Measurements from ENCODE around the gene MEG3. TPM values are rescaled to one million over a fixed set of nuclear protein-coding genes. Genes with fewer than 3 reads are reported as not detected.

Gene MEG3
- total RNA-seq, 1 experiment from 2014 or later, result 338 TPM

GRCh38 chr14:100856056-100856950 lies 30.4 kb downstream of the MEG3 start:
- H3K27ac Mint-ChIP-seq, result 0 out of 2 replicates have a peak overlapping the region, but pooled peaks have one; percentile 37
- no peaks in the 10 kb centered on the region for H3K9me3 Mint-ChIP-seq
- H3K4me1 Mint-ChIP-seq, result peaks cover 16% of the 10 kb centered on the region
- peaks cover 16% of the 10 kb centered on the region for H3K36me3 Mint-ChIP-seq
- no peak for ATAC-seq
- ChIA-PET POLR2A (interaction anchor here (1.3 kb wide), 1 partner anchor 9 kb away, joined by 4 read pairs; no protein-coding TSS in a partner anchor), CTCF (interaction anchor here (0.5 to 2.9 kb wide), 4 partner anchors 33 to 51 kb away, joined by 4 to 35 read pairs (median 5); no protein-coding TSS in a partner anchor)
- TF ChIP-seq ARID4B (CRISPR knock-in tag; IDR thresholded peaks at IDR 0.05; ENCODE audit: borderline replicate concordance) (no peak), ZNF219 (CRISPR knock-in tag; IDR thresholded peaks at IDR 0.05; ENCODE audit: borderline replicate concordance) (no peak), NFYB (CRISPR knock-in tag; conservative IDR thresholded peaks at IDR 0.05; ENCODE audit: low read depth) (no peak), ZNF232 (CRISPR knock-in tag; IDR thresholded peaks at IDR 0.05) (no peak), ZMAT4 (CRISPR knock-in tag; IDR thresholded peaks at IDR 0.05) (no peak), ELF4 (CRISPR knock-in tag; IDR thresholded peaks at IDR 0.05; ENCODE audit: low read depth) (no peak), USF2 (CRISPR knock-in tag; IDR thresholded peaks at IDR 0.05) (no peak), MAX (CRISPR knock-in tag; IDR thresholded peaks at IDR 0.05) (no peak), CREB1 (CRISPR knock-in tag; IDR thresholded peaks at IDR 0.05) (no peak), OVOL2 (CRISPR knock-in tag; IDR thresholded peaks at IDR 0.05; ENCODE audit: borderline replicate concordance) (no peak)
- no peak for DNase-seq (ENCODE audit: low spot score)
- no peak overlapping the region for H3K4me3 Mint-ChIP-seq
- H3K27me3 Mint-ChIP-seq (ENCODE audit: low read depth), result no peaks in the 10 kb centered on the region; the same call in 1 of the 2 replicates

- Mint-ChIP-seq H3K36me3 (peaks cover 17% of the 10 kb centered on the region), H3K4me1 (peaks cover 16% of the 10 kb centered on the region), H3K4me3 (no peak overlapping the region), H3K27me3 (ENCODE audit: low read depth) (no peaks in the 10 kb centered on the region; the same call in 1 of the 2 replicates), H3K9me3 (peaks cover 3% of the 10 kb centered on the region), H3K27ac (no peak overlapping the region)
- DNase-seq (ENCODE audit: low spot score) (no peak), ATAC-seq (no peak)
- CTCF ChIA-PET, result no interaction called here
- TF ChIP-seq ZNF138 (CRISPR knock-in tag; conservative IDR thresholded peaks at IDR 0.05), result no peak
- no peak for TF ChIP-seq TCF7 (CRISPR knock-in tag; IDR thresholded peaks at IDR 0.05; ENCODE audit: low read depth)
- TF ChIP-seq SOX15 (CRISPR knock-in tag; IDR thresholded peaks at IDR 0.05), result no peak
- no peak for TF ChIP-seq E2F5 (CRISPR knock-in tag; IDR thresholded peaks at IDR 0.05)
- TF ChIP-seq RORB (CRISPR knock-in tag; IDR thresholded peaks at IDR 0.05), result no peak
- no peak for TF ChIP-seq ZNF317 (CRISPR knock-in tag; IDR thresholded peaks at IDR 0.05; ENCODE audit: borderline replicate concordance, low read depth)
- no peak for TF ChIP-seq ZBTB43 (CRISPR knock-in tag; IDR thresholded peaks at IDR 0.05)
- TF ChIP-seq TEAD1 (CRISPR knock-in tag; IDR thresholded peaks at IDR 0.05), result no peak
- TF ChIP-seq GTF2I (CRISPR knock-in tag; conservative IDR thresholded peaks at IDR 0.05), result no peak
- POLR2A ChIA-PET, result no interaction called here
These were observed 31.5 kb downstream of the MEG3 start for GRCh38 chr14:100857233-100857922.
